ENCODE data around the gene NAALADL2.

GRCh38 chr3:174863488-174863887 is 4.4 kb downstream of the NAALADL2 start:
- no peak for TF ChIP-seq POLR2A (IDR thresholded peaks at IDR 0.05; ENCODE audit: low read length)
- TF ChIP-seq GATA1 (IDR thresholded peaks at IDR 0.05; ENCODE audit: low read depth, low read length): no peak

Measured in erythroblast (primary cell).